Subcutaneous abdominal adipose tissue (tissue), 5 donors: ENCODE measurements around the gene EDEM2.
"Not testable (repeated sequence)": the region's sequence is repeated elsewhere in the genome, so short reads cannot be mapped to it uniquely, and the experiment has no call there.

Experiments used
- H3K27ac ChIP-seq: one replicate; pipeline ENCODE4 v1.7.0; 2013; ENCODE audit warnings: low read depth, mild to moderate bottlenecking, inconsistent platforms, low read length, moderate library complexity
- H3K27me3 ChIP-seq, 5 donors: one replicate each; pipeline ENCODE4 v1.7.0; 2013; ENCODE audit warnings: low read length in 5 of 5, inconsistent platforms in 1 of 5; ENCODE audit not compliant: control insufficient read depth in 5 of 5, insufficient read depth in 4 of 5
- H3K36me3 ChIP-seq, 5 donors: one replicate each; pipeline ENCODE4 v1.7.0; 2013; ENCODE audit warnings: low read length in 5 of 5; ENCODE audit not compliant: control insufficient read depth in 5 of 5, insufficient read depth in 5 of 5
- H3K4me1 ChIP-seq, 5 donors: one replicate each; pipeline ENCODE4 v1.7.0; 2013; ENCODE audit warnings: low read length in 5 of 5, mild to moderate bottlenecking in 3 of 5, moderate library complexity in 1 of 5; ENCODE audit not compliant: control insufficient read depth in 5 of 5, insufficient read depth in 5 of 5
- H3K4me3 ChIP-seq, 5 donors: one replicate each; pipeline ENCODE4 v1.7.0; 2013; ENCODE audit warnings: low read length in 5 of 5, low read depth in 1 of 5
- H3K9ac ChIP-seq, 5 donors: one replicate each; pipeline ENCODE4 v1.7.0; 2013; ENCODE audit warnings: low read length in 5 of 5, mild to moderate bottlenecking in 4 of 5, moderate library complexity in 3 of 5
- H3K9me3 ChIP-seq, 5 donors: one replicate each; pipeline ENCODE4 v1.7.0; 2013; ENCODE audit warnings: low read length in 5 of 5; ENCODE audit not compliant: control insufficient read depth in 5 of 5
- donor health status: healthy.
- donor health status: healthy.
- donor health status: healthy.
- donor health status: healthy.
- donor health status: healthy.

Gene EDEM2

GRCh38 chr20:35150846-35151579 is 3.9 kb upstream of the EDEM2 start:
- Histone ChIP-seq H3K4me3 (no peak overlapping the region), H3K27me3 (no peaks in the 10 kb centered on the region), H3K4me1 (peaks cover 2 to 42% (median 28%) of the 10 kb centered on the region in 5 donors), H3K27ac (peak overlapping the region; percentile 38), H3K9me3 (no peaks in the 10 kb centered on the region), H3K9ac (no peak overlapping the region), H3K36me3 (no peaks in the 10 kb centered on the region)

- peak overlapping the region; percentile 84 for H3K27ac ChIP-seq
- peak overlapping the region in 4 of 5 donors; percentile 63 to 90 (median 72) for H3K9ac ChIP-seq
- H3K9me3 ChIP-seq, H3K27me3 ChIP-seq: not testable (repeated sequence)
- peaks cover 5 to 49% (median 39%) of the 10 kb centered on the region in 5 donors for H3K4me1 ChIP-seq
- peaks cover 0 to 14% (median 6%) of the 10 kb centered on the region in 5 donors for H3K36me3 ChIP-seq
- peak overlapping the region; percentile 79 to 97 (median 95) for H3K4me3 ChIP-seq
Observed at GRCh38 chr20:35147575-35148071, 487 bp upstream of the EDEM2 start.

- no peaks in the 10 kb centered on the region for H3K27me3 ChIP-seq
- peak overlapping the region; percentile 84 for H3K27ac ChIP-seq
- H3K4me1 ChIP-seq, result peaks cover 2 to 37% (median 33%) of the 10 kb centered on the region in 5 donors
Observed at GRCh38 chr20:35146299-35146919, 727 bp downstream of the EDEM2 start.

GRCh38 chr20:35145141-35145564 is 2.0 kb downstream of the EDEM2 start:
- Histone ChIP-seq H3K9me3 (no peaks in the 10 kb centered on the region), H3K9ac (no peak overlapping the region), H3K27ac (peak overlapping the region; percentile 41), H3K4me1 (peaks cover 2 to 29% (median 26%) of the 10 kb centered on the region in 5 donors), H3K27me3 (no peaks in the 10 kb centered on the region), H3K4me3 (no peak overlapping the region), H3K36me3 (peaks cover 10 to 27% (median 18%) of the 10 kb centered on the region in 5 donors)

More at GRCh38 chr20:35146299-35146919, 727 bp downstream of the EDEM2 start:
- no peaks in the 10 kb centered on the region for H3K9me3 ChIP-seq
- peaks cover 6 to 26% (median 15%) of the 10 kb centered on the region in 5 donors for H3K36me3 ChIP-seq
- H3K9ac ChIP-seq, result peak overlapping the region; percentile 56 to 96 (median 88)
- peak overlapping the region; percentile 79 to 97 (median 95) for H3K4me3 ChIP-seq

- Histone ChIP-seq H3K4me3 (no peak overlapping the region), H3K36me3 (peaks cover 10 to 30% (median 18%) of the 10 kb centered on the region in 5 donors), H3K9ac (no peak overlapping the region), H3K4me1 (peaks cover 2 to 29% (median 26%) of the 10 kb centered on the region in 5 donors), H3K9me3 (no peaks in the 10 kb centered on the region), H3K27me3 (no peaks in the 10 kb centered on the region), H3K27ac (no peak overlapping the region)
Observed at GRCh38 chr20:35144694-35145093, 2.4 kb downstream of the EDEM2 start.

- Histone ChIP-seq H3K27ac (peak overlapping the region; percentile 81), H3K4me1 (peaks cover 4 to 23% (median 18%) of the 10 kb centered on the region in 5 donors), H3K9ac (peak overlapping the region in 1 of 5 donors; percentile 64), H3K4me3 (no peak overlapping the region), H3K27me3 (no peaks in the 10 kb centered on the region), H3K36me3 (peaks cover under 1 to 60% (median 36%) of the 10 kb centered on the region in 5 donors), H3K9me3 (no peaks in the 10 kb centered on the region)
Observed at GRCh38 chr20:35135867-35136586, 11.1 kb downstream of the EDEM2 start.

GRCh38 chr20:35134880-35135279 is 12.3 kb downstream of the EDEM2 start:
- H3K4me1 ChIP-seq, result peaks cover 4 to 23% (median 18%) of the 10 kb centered on the region in 5 donors
- peak overlapping the region in 3 of 5 donors; percentile 31 to 64 (median 47) for H3K9ac ChIP-seq
- peak overlapping the region; percentile 81 for H3K27ac ChIP-seq
- H3K9me3 ChIP-seq, result no peaks in the 10 kb centered on the region
- H3K27me3 ChIP-seq, result no peaks in the 10 kb centered on the region
- peaks cover 8 to 68% (median 46%) of the 10 kb centered on the region in 5 donors for H3K36me3 ChIP-seq
- H3K4me3 ChIP-seq, result peak overlapping the region in 2 of 5 donors; percentile 15 to 22

- peaks cover 13 to 72% (median 50%) of the 10 kb centered on the region in 5 donors for H3K36me3 ChIP-seq
- H3K27ac ChIP-seq, result peak overlapping the region; percentile 81
- H3K9ac ChIP-seq, result peak overlapping the region in 2 of 5 donors; percentile 31 to 47
- H3K4me3 ChIP-seq, result peak overlapping the region in 1 of 5 donors; percentile 22
- H3K27me3 ChIP-seq, result no peaks in the 10 kb centered on the region
- no peaks in the 10 kb centered on the region for H3K9me3 ChIP-seq
- H3K4me1 ChIP-seq, result peaks cover 4 to 23% (median 18%) of the 10 kb centered on the region in 5 donors
Observed at GRCh38 chr20:35134472-35134871, 12.7 kb downstream of the EDEM2 start.

- Histone ChIP-seq H3K4me1 (peaks cover 4 to 23% (median 18%) of the 10 kb centered on the region in 5 donors), H3K9me3 (no peaks in the 10 kb centered on the region), H3K36me3 (peaks cover 13 to 73% (median 50%) of the 10 kb centered on the region in 5 donors), H3K27ac (peak overlapping the region; percentile 81), H3K9ac (no peak overlapping the region), H3K27me3 (no peaks in the 10 kb centered on the region), H3K4me3 (no peak overlapping the region)
Observed at GRCh38 chr20:35133735-35134134, 13.4 kb downstream of the EDEM2 start.
